HFFc6 (cell line): ENCODE data around the gene LEO1. TPM values are rescaled to one million over a fixed set of nuclear protein-coding genes. Genes with fewer than 3 reads are reported as not detected.

Experiments
- DNase-seq: peaks from one replicate; pipeline ENCODE4 v3.0.0-alpha.2; 2018
- H3K27ac Mint-ChIP-seq: 2 replicates; pipeline ENCODE4 v1.8.0; 2020; ENCODE audit warnings: mild to moderate bottlenecking, mixed read lengths
- H3K27me3 Mint-ChIP-seq: 2 replicates; pipeline ENCODE4 v1.8.0; 2021; ENCODE audit warnings: mild to moderate bottlenecking, moderate library complexity, mixed read lengths; ENCODE audit not compliant: insufficient read depth
- H3K36me3 Mint-ChIP-seq: 2 replicates; pipeline ENCODE4 v1.8.0; 2021; ENCODE audit warnings: low read depth, mixed read lengths
- H3K4me1 Mint-ChIP-seq: 2 replicates; pipeline ENCODE4 v1.8.0; 2020; ENCODE audit warnings: low read depth, mixed read lengths
- H3K4me3 Mint-ChIP-seq: 2 replicates; pipeline ENCODE4 v1.8.0; 2020; ENCODE audit warnings: mild to moderate bottlenecking, moderate library complexity, mixed read lengths
- H3K9me3 Mint-ChIP-seq: 2 replicates; pipeline ENCODE4 v1.8.0; 2020; ENCODE audit warnings: mild to moderate bottlenecking, mixed read lengths
- CTCF ChIP-seq: fragments of 200-600 bp; sonication (generic); IDR thresholded peaks from 2 replicates; pipeline ENCODE4 v1.5.0; 2021; ENCODE audit warnings: antibody characterized with exemption, mild to moderate bottlenecking
- total RNA-seq, 6 experiments: library from RNA; stranded (reverse); fragmentation: NEBNext Ultra II Directional; extraction: Animal tissue kit (Norgen Biotek cat#: 25700); gene quantifications; 2 replicates in 1 of 6; 3 replicates in 5 of 6; pipeline ENCODE4 v1.2.3, GENCODE V29; 2021

The LEO1 gene
- total RNA-seq, 6 experiments from 2014 or later = 22.2 to 30.9 (median 27.5) TPM

GRCh38 chr15:51932161-51932560 lies 39.4 kb downstream of the LEO1 start:
- peaks cover 4% of the 10 kb centered on the region for H3K27me3 Mint-ChIP-seq
- H3K27ac Mint-ChIP-seq = peak overlapping the region; percentile 58; the same call in 1 of the 2 replicates
- no peak for DNase-seq
- TF ChIP-seq CTCF = no peak
- H3K9me3 Mint-ChIP-seq = no peaks in the 10 kb centered on the region
- peaks cover 27% of the 10 kb centered on the region for H3K36me3 Mint-ChIP-seq
- no peak overlapping the region for H3K4me3 Mint-ChIP-seq
- H3K4me1 Mint-ChIP-seq = peaks cover 18% of the 10 kb centered on the region

GRCh38 chr15:51931638-51932037 lies 39.9 kb downstream of the LEO1 start:
- Mint-ChIP-seq H3K36me3 (peaks cover 25% of the 10 kb centered on the region), H3K27ac (peak overlapping the region; percentile 58), H3K9me3 (no peaks in the 10 kb centered on the region), H3K4me1 (peaks cover 18% of the 10 kb centered on the region), H3K27me3 (peaks cover 4% of the 10 kb centered on the region), H3K4me3 (peak overlapping the region; percentile 24; the same call in 1 of the 2 replicates)
- peak; percentile 70 for DNase-seq
- no peak for TF ChIP-seq CTCF

GRCh38 chr15:51931016-51931415 lies 40.6 kb downstream of the LEO1 start:
- no peak overlapping the region for H3K27ac Mint-ChIP-seq
- no peak overlapping the region for H3K4me3 Mint-ChIP-seq
- peaks cover 21% of the 10 kb centered on the region for H3K36me3 Mint-ChIP-seq
- peaks cover 4% of the 10 kb centered on the region for H3K27me3 Mint-ChIP-seq
- H3K9me3 Mint-ChIP-seq = no peaks in the 10 kb centered on the region
- peaks cover 18% of the 10 kb centered on the region for H3K4me1 Mint-ChIP-seq
- DNase-seq = no peak
- no peak for TF ChIP-seq CTCF

- DNase-seq = no peak
- Mint-ChIP-seq H3K4me1 (peaks cover 17% of the 10 kb centered on the region), H3K27me3 (peaks cover 4% of the 10 kb centered on the region; the same call in 1 of the 2 replicates), H3K9me3 (no peaks in the 10 kb centered on the region), H3K36me3 (peaks cover 24% of the 10 kb centered on the region), H3K27ac (no peak overlapping the region), H3K4me3 (no peak overlapping the region)
- no peak for TF ChIP-seq CTCF
Observed at GRCh38 chr15:51926809-51927208, 44.8 kb downstream of the LEO1 start.

GRCh38 chr15:51924156-51925068 lies 47.2 kb downstream of the LEO1 start:
- DNase-seq = no peak
- Mint-ChIP-seq H3K4me3 (no peak overlapping the region), H3K9me3 (no peaks in the 10 kb centered on the region), H3K27me3 (no peaks in the 10 kb centered on the region; the same call in 1 of the 2 replicates), H3K36me3 (peaks cover 21% of the 10 kb centered on the region), H3K4me1 (no peaks in the 10 kb centered on the region), H3K27ac (peak overlapping the region; percentile 20)
- TF ChIP-seq CTCF = no peak
